LNCaP clone FGC (cell line): Measurements from ENCODE around the gene OR5A1.

ENCODE experiments used
- DNase-seq: peaks from one replicate; pipeline ENCODE4 v3.0.0-alpha.2; 2011; ENCODE audit warnings: low read depth
- H3K4me3 ChIP-seq: 2 replicates; pipeline ENCODE4 v1.5.1; 2011; ENCODE audit warnings: mild to moderate bottlenecking, low read depth, low read length, control low read depth
- TF ChIP-seq, protein P1 (sequence below): IDR thresholded peaks from 2 replicates; pipeline ENCODE4 v1.5.1; 2012; ENCODE audit warnings: mild to moderate bottlenecking; ENCODE audit not compliant: control insufficient read depth, insufficient read depth; ENCODE audit errors: extremely low read depth

OR5A1 gene

DNA sequence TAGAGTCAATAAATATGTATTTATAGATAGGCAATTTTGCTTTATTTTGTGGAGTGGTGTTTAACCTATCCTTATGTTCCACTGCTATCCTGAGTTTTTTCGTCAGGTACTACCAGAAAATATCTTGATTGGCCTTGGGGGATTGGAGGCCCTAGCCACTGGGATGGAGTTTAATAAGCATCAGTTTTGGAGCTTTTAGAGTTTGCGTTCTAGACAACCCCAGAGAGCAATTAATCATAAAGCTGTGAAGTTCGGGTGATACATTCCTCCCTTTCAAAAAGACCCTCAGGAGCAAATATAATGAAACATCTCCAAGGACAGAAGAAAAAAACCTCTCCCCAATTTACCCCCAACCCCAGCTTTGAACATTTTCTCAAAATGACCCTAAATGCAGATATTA, at the start of gene OR5A1:
Gene OR5A1, plus strand, starts transcription at position 301 of the 400 bp plus-strand sequence. CDS start 6,700 bp downstream, outside the sequence.
- H3K4me3 ChIP-seq: no peak within 1 kb of the TSS
- DNase-seq: no peak
- TF ChIP-seq, protein P1, sequence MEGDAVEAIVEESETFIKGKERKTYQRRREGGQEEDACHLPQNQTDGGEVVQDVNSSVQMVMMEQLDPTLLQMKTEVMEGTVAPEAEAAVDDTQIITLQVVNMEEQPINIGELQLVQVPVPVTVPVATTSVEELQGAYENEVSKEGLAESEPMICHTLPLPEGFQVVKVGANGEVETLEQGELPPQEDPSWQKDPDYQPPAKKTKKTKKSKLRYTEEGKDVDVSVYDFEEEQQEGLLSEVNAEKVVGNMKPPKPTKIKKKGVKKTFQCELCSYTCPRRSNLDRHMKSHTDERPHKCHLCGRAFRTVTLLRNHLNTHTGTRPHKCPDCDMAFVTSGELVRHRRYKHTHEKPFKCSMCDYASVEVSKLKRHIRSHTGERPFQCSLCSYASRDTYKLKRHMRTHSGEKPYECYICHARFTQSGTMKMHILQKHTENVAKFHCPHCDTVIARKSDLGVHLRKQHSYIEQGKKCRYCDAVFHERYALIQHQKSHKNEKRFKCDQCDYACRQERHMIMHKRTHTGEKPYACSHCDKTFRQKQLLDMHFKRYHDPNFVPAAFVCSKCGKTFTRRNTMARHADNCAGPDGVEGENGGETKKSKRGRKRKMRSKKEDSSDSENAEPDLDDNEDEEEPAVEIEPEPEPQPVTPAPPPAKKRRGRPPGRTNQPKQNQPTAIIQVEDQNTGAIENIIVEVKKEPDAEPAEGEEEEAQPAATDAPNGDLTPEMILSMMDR: no peak

DNA sequence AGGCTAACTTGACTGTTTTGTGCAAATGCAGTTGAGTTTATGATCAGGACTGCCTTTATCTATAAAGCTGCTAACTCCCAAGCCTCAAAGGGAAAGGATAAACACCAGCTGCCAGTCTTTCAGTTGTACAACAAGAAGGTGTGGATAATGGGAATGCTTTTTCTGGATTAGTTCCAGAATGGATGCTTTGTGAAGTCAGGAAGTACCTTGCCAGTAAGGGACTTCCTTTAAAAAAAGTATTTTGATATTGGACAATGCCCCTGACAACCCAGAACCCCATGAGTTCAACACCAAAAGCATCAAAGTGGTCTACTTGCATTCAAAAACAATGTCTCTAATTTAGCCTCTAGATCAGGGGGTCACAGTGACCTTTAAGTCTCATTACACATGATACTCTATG, 42.1 kb upstream of the OR5A1 start:
- TF ChIP-seq, protein P1: no peak
- H3K4me3 ChIP-seq: no peak overlapping the region
- DNase-seq: no peak

DNA sequence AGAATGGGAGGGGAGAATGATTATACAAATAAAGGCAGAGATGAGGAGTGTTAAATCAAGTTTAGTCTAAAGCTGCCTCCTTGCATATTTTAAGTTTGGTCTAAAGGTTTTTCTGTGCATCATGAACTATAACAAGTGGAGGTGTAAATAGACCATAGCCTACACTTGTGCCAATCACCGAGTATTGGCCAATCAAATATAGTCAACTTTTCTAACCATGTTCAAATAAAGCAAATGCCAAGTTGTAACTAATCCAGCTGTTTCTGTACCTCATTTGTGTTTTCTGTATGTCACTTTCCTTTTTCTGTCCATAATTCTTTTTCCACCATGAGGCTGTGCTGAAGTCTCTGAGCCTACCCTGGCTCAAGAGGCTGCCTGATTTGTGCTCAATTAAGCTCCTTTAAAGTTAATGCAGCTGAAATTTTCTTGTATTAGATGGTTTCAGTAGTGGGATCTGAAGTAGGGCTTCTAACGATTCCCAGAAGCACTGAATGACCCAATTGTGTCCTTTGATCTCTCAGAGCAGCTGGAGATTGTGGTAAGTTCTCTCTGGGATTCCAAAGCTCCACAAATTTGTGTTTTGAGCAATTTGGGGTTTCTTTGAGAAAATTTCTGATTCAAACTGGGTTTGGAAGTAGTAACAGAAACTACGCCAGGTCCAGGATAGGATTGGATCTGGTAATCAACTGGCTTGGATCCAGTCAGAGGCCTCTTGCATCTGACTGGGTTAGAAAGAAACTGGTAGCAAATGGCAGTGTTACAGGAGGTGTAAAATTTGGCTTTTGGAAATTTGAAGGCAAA, 35.6 kb upstream of the OR5A1 start:
- TF ChIP-seq, protein P1: no peak
- H3K4me3 ChIP-seq: no peak overlapping the region
- no peak for DNase-seq

DNA sequence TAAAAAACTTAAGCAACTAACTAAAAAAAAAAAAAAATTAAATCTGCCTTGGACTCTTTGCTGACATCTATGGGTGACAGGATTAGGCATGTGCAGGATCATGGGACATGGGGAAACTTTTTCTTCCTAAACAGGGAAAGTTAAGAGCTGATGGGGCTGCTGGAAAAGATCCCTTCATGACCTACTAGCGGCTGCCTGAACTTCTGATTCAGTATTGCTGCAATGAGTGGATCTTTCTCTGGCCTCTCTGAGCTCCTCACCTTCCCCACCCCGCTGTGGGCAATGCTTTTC, 35.1 kb upstream of the OR5A1 start:
- TF ChIP-seq, protein P1: peak; percentile 17; the same call in 1 of the 2 replicates
- no peak overlapping the region for H3K4me3 ChIP-seq
- no peak for DNase-seq

DNA sequence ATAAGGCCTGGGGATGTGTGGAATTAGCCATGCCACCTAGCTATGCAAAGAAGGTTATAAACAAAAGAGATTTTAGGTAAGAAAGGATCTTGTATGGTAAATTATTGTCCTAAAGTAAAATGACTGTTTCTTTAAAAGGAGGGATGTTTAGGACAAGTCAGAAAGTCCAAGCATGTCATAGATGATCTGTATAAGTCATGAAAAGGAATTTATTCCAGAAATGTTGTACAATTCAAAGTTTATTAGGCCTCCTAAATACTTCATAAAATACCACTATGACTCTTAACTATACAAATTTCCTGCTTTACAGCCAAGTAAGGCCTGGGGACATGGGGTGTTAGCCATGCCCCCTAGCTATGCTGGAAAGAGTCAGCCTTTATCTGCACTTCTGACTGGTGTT, 32.7 kb upstream of the OR5A1 start:
- TF ChIP-seq, protein P1: no peak
- no peak for DNase-seq
- H3K4me3 ChIP-seq: no peak overlapping the region

DNA sequence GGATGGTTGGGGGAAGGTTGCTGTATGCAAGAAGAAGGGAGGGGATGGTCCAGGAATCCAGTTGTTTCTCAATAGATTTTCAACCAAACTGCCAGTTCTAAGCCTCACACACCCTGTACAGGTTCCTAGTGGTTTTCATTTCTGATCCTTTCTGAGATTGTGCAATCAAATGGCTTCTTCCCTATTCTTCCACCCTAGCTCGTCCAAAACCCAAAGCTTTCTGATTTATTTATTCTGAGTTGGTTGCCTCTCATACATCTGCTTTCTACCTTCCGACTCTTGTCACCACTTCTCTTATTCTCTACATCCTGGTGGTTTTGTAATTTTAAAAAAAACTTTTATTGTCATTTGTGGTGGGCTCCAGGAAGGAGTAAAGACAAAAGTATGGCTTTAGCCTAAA, 22.6 kb upstream of the OR5A1 start:
- TF ChIP-seq, protein P1: no peak
- no peak for DNase-seq
- no peak overlapping the region for H3K4me3 ChIP-seq

DNA sequence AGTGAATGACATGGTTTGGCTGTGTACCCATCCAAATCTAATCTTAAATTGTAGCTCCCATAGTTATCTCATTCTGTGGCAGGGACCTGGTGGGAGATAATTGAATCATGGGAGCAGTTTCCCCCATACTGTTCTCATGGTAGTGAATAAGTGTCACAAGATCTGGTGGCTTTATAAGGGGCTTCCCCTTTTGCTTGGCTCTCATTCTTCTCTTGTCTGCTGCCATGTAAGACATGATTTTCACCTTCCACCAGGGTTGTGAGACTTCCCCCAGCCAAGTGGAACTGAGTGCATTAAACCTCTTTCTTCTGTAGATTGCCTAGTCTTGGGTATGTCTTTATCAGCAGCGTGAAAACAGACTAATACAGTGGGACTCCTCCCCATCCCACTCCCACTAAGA, 21.2 kb upstream of the OR5A1 start:
- TF ChIP-seq, protein P1: no peak
- no peak for DNase-seq
- no peak overlapping the region for H3K4me3 ChIP-seq
